NCI-H128 (cell line): ENCODE data around the gene NIT2.
"Not testable (repeated sequence)": the region's sequence is repeated elsewhere in the genome, so short reads cannot be mapped to it uniquely, and the experiment has no call there.

Experiments
- DNase-seq: peaks from one replicate; lab custom pipeline; 2025; ENCODE audit not compliant: unreplicated experiment; lab: John Stamatoyannopoulos, UW

Gene NIT2

GRCh38 chr3:100334488-100335351 lies at the start of gene NIT2:
NIT2 (plus strand) TSS chr3:100334757; CDS start chr3:100334792, 35 bp downstream.
- peak; percentile 47 for DNase-seq

- no peak for DNase-seq
These were observed 46.2 kb upstream of the NIT2 start for GRCh38 chr3:100288288-100288894.

GRCh38 chr3:100289339-100289738 lies 45.2 kb upstream of the NIT2 start:
- no peak for DNase-seq

- DNase-seq: no peak
These were observed 39.5 kb upstream of the NIT2 start for GRCh38 chr3:100295089-100295488.

GRCh38 chr3:100297784-100298183 lies 36.8 kb upstream of the NIT2 start:
- DNase-seq: no peak

GRCh38 chr3:100299016-100299415 lies 35.5 kb upstream of the NIT2 start:
- no peak for DNase-seq

- DNase-seq: no peak
These were observed 27.9 kb upstream of the NIT2 start for GRCh38 chr3:100306695-100307094.

- DNase-seq: no peak
These were observed 24.1 kb upstream of the NIT2 start for GRCh38 chr3:100310355-100310965.

- no peak for DNase-seq
These were observed 23.5 kb upstream of the NIT2 start for GRCh38 chr3:100311011-100311410.

GRCh38 chr3:100316641-100317069 lies 17.9 kb upstream of the NIT2 start:
- no peak for DNase-seq

GRCh38 chr3:100317912-100318311 lies 16.6 kb upstream of the NIT2 start:
- DNase-seq: no peak

GRCh38 chr3:100319951-100320350 lies 14.6 kb upstream of the NIT2 start:
- no peak for DNase-seq

GRCh38 chr3:100324044-100324443 lies 10.5 kb upstream of the NIT2 start:
- DNase-seq: no peak

GRCh38 chr3:100325827-100326226 lies 8.7 kb upstream of the NIT2 start:
- no peak for DNase-seq

GRCh38 chr3:100327377-100327776 lies 7.2 kb upstream of the NIT2 start:
- DNase-seq: not testable (repeated sequence)

GRCh38 chr3:100329800-100330489 lies 4.6 kb upstream of the NIT2 start:
- no peak for DNase-seq

GRCh38 chr3:100330651-100331050 lies 3.9 kb upstream of the NIT2 start:
- DNase-seq: no peak

- no peak for DNase-seq
These were observed 2.9 kb upstream of the NIT2 start for GRCh38 chr3:100331660-100332059.

- DNase-seq: no peak
These were observed 1.5 kb upstream of the NIT2 start for GRCh38 chr3:100333051-100333450.

GRCh38 chr3:100333970-100334487 lies 528 bp upstream of the NIT2 start:
- no peak for DNase-seq

- DNase-seq: no peak
These were observed 877 bp downstream of the NIT2 start for GRCh38 chr3:100335434-100335833.
